Natural killer cell (primary cell): ENCODE measurements around the gene TACR1. TPM values are rescaled to one million over a fixed set of nuclear protein-coding genes. Genes with fewer than 3 reads are reported as not detected.
A peak's percentile ranks its signal among the peaks of the same experiment; 100 is the strongest.

Experiments used
- ATAC-seq, 3 donors: fragments of 150-1000 bp in 2 of 3; fragments of 200-7000 bp in 1 of 3; cut with Tn5 transposase; 1 replicate in 1 of 3; 2 replicates in 2 of 3; pipeline ENCODE4 v1.10.0; 2021; ENCODE audit warnings: mild to moderate bottlenecking in 2 of 3, moderate library complexity in 2 of 3
- DNase-seq, 2 donors: peaks; one replicate each; pipeline versions ENCODE4 v3.0.0 to v3.0.0-alpha.2; 2013 to 2021; ENCODE audit warnings: mixed read lengths in 1 of 2
- H3K27ac ChIP-seq: one replicate; pipeline ENCODE4 v1.5.1; 2013; ENCODE audit warnings: mild to moderate bottlenecking, low read length
- H3K27me3 ChIP-seq: one replicate; pipeline ENCODE4 v1.6.1; 2013; ENCODE audit warnings: low read length; ENCODE audit not compliant: control insufficient read depth, insufficient read depth
- H3K36me3 ChIP-seq: one replicate; pipeline ENCODE4 v1.6.1; 2013; ENCODE audit warnings: low read length; ENCODE audit not compliant: control insufficient read depth, insufficient read depth
- H3K4me1 ChIP-seq: one replicate; pipeline ENCODE4 v1.6.1; 2013; ENCODE audit warnings: low read length; ENCODE audit not compliant: control insufficient read depth, insufficient read depth
- H3K4me3 ChIP-seq: one replicate; pipeline ENCODE4 v1.5.1; 2013; ENCODE audit warnings: low read length
- H3K9me3 ChIP-seq: one replicate; pipeline ENCODE4 v1.6.1; 2013; ENCODE audit warnings: low read length; ENCODE audit not compliant: control insufficient read depth, insufficient read depth
- H3K27ac Mint-ChIP-seq, 2 donors: one replicate each; pipeline ENCODE4 v1.8.0; 2022; ENCODE audit warnings: mild to moderate bottlenecking in 2 of 2, mixed read lengths in 2 of 2, moderate library complexity in 1 of 2
- H3K27me3 Mint-ChIP-seq, 2 donors: one replicate each; pipeline ENCODE4 v1.8.0; 2022; ENCODE audit warnings: low read depth in 2 of 2, mixed read lengths in 2 of 2
- H3K36me3 Mint-ChIP-seq: one replicate; pipeline ENCODE4 v1.8.0; 2022; ENCODE audit warnings: mixed read lengths
- H3K4me1 Mint-ChIP-seq, 2 donors: one replicate each; pipeline ENCODE4 v1.8.0; 2022; ENCODE audit warnings: mixed read lengths in 2 of 2
- H3K4me3 Mint-ChIP-seq: one replicate; pipeline ENCODE4 v1.8.0; 2022; ENCODE audit warnings: mild to moderate bottlenecking, moderate library complexity, mixed read lengths
- H3K9me3 Mint-ChIP-seq, 2 donors: one replicate each; pipeline ENCODE4 v1.8.0; 2022; ENCODE audit warnings: mixed read lengths in 2 of 2
- CTCF ChIP-seq: fragments of 200-600 bp; IDR thresholded peaks from one replicate; pipeline ENCODE4 v1.8.0; 2022; ENCODE audit warnings: antibody characterized with exemption
- WGBS: methylation state at CpG from one replicate; pipeline ENCODE4 v1.1.7; 2013; ENCODE audit warnings: missing lambda C conversion rate; ENCODE audit not compliant: insufficient coverage; 5-methylcytosine and 5-hydroxymethylcytosine counted together
- intact Hi-C: fragments of 100-400 bp; cut with micrococcal nuclease; formaldehyde crosslinking; loops from one replicate; pipeline ENCODE4 v1.14.2; 2022
- total RNA-seq, 4 donors: library from RNA; stranded (reverse); fragments of 120-200 nt in 1 of 4; gene quantifications; one replicate each; pipeline versions ENCODE4 v1.2.3 to v1.2.4, GENCODE V29; 2013 to 2022

The TACR1 gene
- total RNA-seq, 3 donors from 2014 or later (not counting 1 experiment from before 2014, with no cell fraction given), result not detected

GRCh38 chr2:75054296-75054695, 145.0 kb downstream of the TACR1 start:
- Mint-ChIP-seq H3K27ac (no peak overlapping the region), H3K4me3 (no peak overlapping the region), H3K4me1 (no peaks in the 10 kb centered on the region), H3K27me3 (peaks cover 0 to 9% of the 10 kb centered on the region in 2 donors), H3K9me3 (no peaks in the 10 kb centered on the region), H3K36me3 (no peaks in the 10 kb centered on the region)
- H3K36me3 ChIP-seq, result no peaks in the 10 kb centered on the region
- WGBS, result 92% methylated on average over 2 of the region's 2 CpGs
- intact Hi-C loops, result no loop called here
- H3K9me3 ChIP-seq, result no peaks in the 10 kb centered on the region
- no peak overlapping the region for H3K4me3 ChIP-seq
- no peaks in the 10 kb centered on the region for H3K27me3 ChIP-seq
- TF ChIP-seq CTCF, result no peak
- ATAC-seq (no peak), DNase-seq (no peak)
- H3K27ac ChIP-seq, result no peak overlapping the region
- H3K4me1 ChIP-seq, result no peaks in the 10 kb centered on the region

- no peak for TF ChIP-seq CTCF
- 73% methylated on average over 6 of the region's 7 CpGs for WGBS
- Histone ChIP-seq H3K9me3 (no peaks in the 10 kb centered on the region), H3K27ac (no peak overlapping the region), H3K36me3 (no peaks in the 10 kb centered on the region), H3K4me3 (no peak overlapping the region), H3K4me1 (no peaks in the 10 kb centered on the region), H3K27me3 (no peaks in the 10 kb centered on the region)
- Mint-ChIP-seq H3K27ac (no peak overlapping the region), H3K4me1 (no peaks in the 10 kb centered on the region), H3K4me3 (no peak overlapping the region), H3K9me3 (no peaks in the 10 kb centered on the region), H3K36me3 (no peaks in the 10 kb centered on the region), H3K27me3 (peaks cover 0 to 4% of the 10 kb centered on the region in 2 donors)
- peak in 1 of 2 donors; percentile 13 for DNase-seq
- no peak for ATAC-seq
- intact Hi-C loops, result no loop called here
Observed at GRCh38 chr2:75053484-75054112, 145.7 kb downstream of the TACR1 start.

GRCh38 chr2:75047992-75048625, 151.2 kb downstream of the TACR1 start:
- ATAC-seq, result no peak
- no peak for TF ChIP-seq CTCF
- no peaks in the 10 kb centered on the region for H3K36me3 ChIP-seq
- H3K27ac ChIP-seq, result no peak overlapping the region
- H3K36me3 Mint-ChIP-seq, result no peaks in the 10 kb centered on the region
- no peaks in the 10 kb centered on the region for H3K9me3 Mint-ChIP-seq
- WGBS, result 87% methylated on average over 4 of the region's 4 CpGs
- no peak overlapping the region for H3K27ac Mint-ChIP-seq
- H3K27me3 Mint-ChIP-seq, result peaks cover 0 to 2% of the 10 kb centered on the region in 2 donors
- no peaks in the 10 kb centered on the region for H3K27me3 ChIP-seq
- H3K4me1 Mint-ChIP-seq, result no peaks in the 10 kb centered on the region
- intact Hi-C loops, result no loop called here
- no peaks in the 10 kb centered on the region for H3K4me1 ChIP-seq
- no peak for DNase-seq
- H3K4me3 ChIP-seq, result no peak overlapping the region
- H3K9me3 ChIP-seq, result no peaks in the 10 kb centered on the region
- no peak overlapping the region for H3K4me3 Mint-ChIP-seq
